HCT116 (cell line): ENCODE measurements around the gene PITPNC1. TPM values are rescaled to one million over a fixed set of nuclear protein-coding genes. Genes with fewer than 3 reads are reported as not detected.

ENCODE experiments used
- ATAC-seq: fragments of 200-7000 bp; cut with Tn5 transposase; 2 replicates; pipeline ENCODE4 v1.9.1; 2020; ENCODE audit warnings: mild to moderate bottlenecking, moderate library complexity
- BruUV-seq: library from RNA; stranded (reverse); fragments of 400-500 nt; replicated peaks from 2 replicates; lab custom pipeline; 2021; lab: Mats Ljungman, UMichigan
- CTCF ChIA-PET: fragments of 300-600 bp; sonication (Branson Sonifier 250); formaldehyde crosslinking; loops from one replicate; lab custom pipeline; 2021; ENCODE audit warnings: antibody characterized with exemption; lab: Charles Lee
- POLR2A ChIA-PET: fragments of 300-600, 350-600 bp; sonication (Branson Sonifier 250); formaldehyde crosslinking; loops from one replicate; lab custom pipeline; 2021; ENCODE audit warnings: antibody characterized with exemption; lab: Charles Lee
- RAD21 ChIA-PET, 2 experiments: fragments of 300-600 bp; sonication (Branson Sonifier 250); formaldehyde crosslinking; loops; one replicate each; lab custom pipeline; 2023; ENCODE audit warnings: low total read pairs in 2 of 2; ENCODE audit not compliant: uncharacterized antibody in 2 of 2, unreplicated experiment in 2 of 2, low non-redundant PET in 1 of 2; lab: Charles Lee
- DNase-seq: peaks from one replicate; pipeline ENCODE4 v3.0.0-alpha.2; 2010; ENCODE audit warnings: low read depth, low spot score
- H2AFZ ChIP-seq: fragments of 200-600 bp; shearing (Covaris generic), sonication (generic); 2 replicates; pipeline ENCODE4 v1.6.1; 2017; ENCODE audit warnings: low read depth, mixed run types, mixed read lengths, antibody characterized with exemption, low read length; ENCODE audit not compliant: poor library complexity, severe bottlenecking
- H3K27ac ChIP-seq: 2 replicates; pipeline ENCODE4 v1.5.1; 2012; ENCODE audit warnings: low read depth, low read length
- H3K27me3 ChIP-seq: fragments of 200-600 bp; sonication (generic); 2 replicates; pipeline ENCODE4 v1.6.1; 2016; ENCODE audit warnings: mixed run types, low read length, mixed read lengths; ENCODE audit not compliant: insufficient read depth
- H3K36me3 ChIP-seq, 2 experiments: fragments of 200-500 bp in 1 of 2; fragments of 200-600 bp in 1 of 2; sonication (Bioruptor generic) in 1 of 2; sonication (generic) in 1 of 2; 2 replicates each; pipeline versions ENCODE4 v1.5.1 to v1.6.1; 2014 to 2016; ENCODE audit warnings: low read length in 2 of 2, inconsistent platforms in 1 of 2, mixed read lengths in 1 of 2, mixed run types in 1 of 2; ENCODE audit not compliant: insufficient read depth in 2 of 2, control insufficient read depth in 1 of 2
- H3K4me1 ChIP-seq, 2 experiments: fragments of 200-600 bp in 1 of 2; sonication (generic) in 1 of 2; 2 replicates each; pipeline versions ENCODE4 v1.5.1 to v1.6.1; 2012 to 2017; ENCODE audit warnings: low read length in 2 of 2, inconsistent platforms in 1 of 2, mild to moderate bottlenecking in 1 of 2, mixed read lengths in 1 of 2, mixed run types in 1 of 2, moderate library complexity in 1 of 2; ENCODE audit not compliant: insufficient read depth in 2 of 2, control insufficient read depth in 1 of 2
- H3K4me2 ChIP-seq: fragments of 200-600 bp; sonication (generic); 2 replicates; pipeline ENCODE4 v1.6.1; 2017; ENCODE audit warnings: mixed run types, low read length, mixed read lengths
- H3K4me3 ChIP-seq, 2 experiments: fragments of 200-600 bp in 1 of 2; sonication (generic) in 1 of 2; replicated peaks in 1 of 2; 2 replicates each; pipeline ENCODE4 v1.5.1; 2011 to 2016; ENCODE audit warnings: low read length in 2 of 2, control low read depth in 1 of 2, low read depth in 1 of 2, mild to moderate bottlenecking in 1 of 2, mixed read lengths in 1 of 2, mixed run types in 1 of 2
- H3K79me2 ChIP-seq: fragments of 200-600 bp; sonication (generic); 2 replicates; pipeline ENCODE4 v1.6.1; 2017; ENCODE audit warnings: mild to moderate bottlenecking, mixed run types, low read length, moderate library complexity, mixed read lengths; ENCODE audit not compliant: insufficient read depth
- H3K9ac ChIP-seq: fragments of 200-600 bp; sonication (generic); 2 replicates; pipeline ENCODE4 v1.6.1; 2016; ENCODE audit warnings: low read length, mixed read lengths
- H3K9me2 ChIP-seq: fragments of 200-600 bp; sonication (generic), shearing (Covaris generic); 2 replicates; pipeline ENCODE4 v1.6.1; 2017; ENCODE audit warnings: mixed run types, mild to moderate bottlenecking, moderate library complexity; ENCODE audit not compliant: insufficient read depth
- H3K9me3 ChIP-seq, 2 experiments: fragments of 200-500 bp in 1 of 2; fragments of 200-600 bp in 1 of 2; sonication (Bioruptor generic) in 1 of 2; sonication (generic) in 1 of 2; 2 replicates each; pipeline ENCODE4 v1.6.1; 2014 to 2017; ENCODE audit warnings: low read length in 2 of 2, mixed read lengths in 2 of 2, inconsistent platforms in 1 of 2, low read depth in 1 of 2, mild to moderate bottlenecking in 1 of 2, mixed run types in 1 of 2, moderate library complexity in 1 of 2; ENCODE audit not compliant: control insufficient read depth in 1 of 2, insufficient read depth in 1 of 2
- H4K20me1 ChIP-seq: fragments of 200-600 bp; sonication (generic), shearing (Covaris generic); 2 replicates; pipeline ENCODE4 v1.6.1; 2017; ENCODE audit warnings: mixed run types, mild to moderate bottlenecking, moderate library complexity; ENCODE audit not compliant: insufficient read depth
- ATF3 ChIP-seq: IDR thresholded peaks from 2 replicates; pipeline ENCODE4 v1.6.1; 2012
- CBX3 ChIP-seq: IDR thresholded peaks from 2 replicates; pipeline ENCODE4 v1.6.1; 2012; ENCODE audit warnings: low read depth
- CEBPB ChIP-seq: IDR thresholded peaks from 2 replicates; pipeline ENCODE4 v1.6.1; 2012; ENCODE audit warnings: low read depth
- EGR1 ChIP-seq: IDR thresholded peaks from 2 replicates; pipeline ENCODE4 v1.6.1; 2012; ENCODE audit warnings: low read depth
- ELF1 ChIP-seq: IDR thresholded peaks from 2 replicates; pipeline ENCODE4 v1.6.1; 2012; ENCODE audit warnings: low read depth, borderline replicate concordance
- EZH2 ChIP-seq: fragments of 200-600 bp; sonication (generic); IDR thresholded peaks from 2 replicates; pipeline ENCODE4 v1.6.1; 2017; ENCODE audit warnings: antibody characterized with exemption, mixed run types
- EZH2phosphoT487 ChIP-seq: fragments of 200-600 bp; IDR thresholded peaks from 2 replicates; pipeline ENCODE4 v1.6.1; 2018; ENCODE audit warnings: antibody characterized with exemption, borderline replicate concordance
- JUND ChIP-seq: IDR thresholded peaks from 2 replicates; pipeline ENCODE4 v1.6.1; 2012
- MAX ChIP-seq: IDR thresholded peaks from 2 replicates; pipeline ENCODE4 v1.6.1; 2012
- POLR2A ChIP-seq: IDR thresholded peaks from 2 replicates; pipeline ENCODE4 v1.7.0; 2011; ENCODE audit warnings: borderline replicate concordance; ENCODE audit not compliant: insufficient read depth, insufficient read length; ENCODE audit errors: extremely low read depth
- RAD21 ChIP-seq: IDR thresholded peaks from 2 replicates; pipeline ENCODE4 v1.6.1; 2012; ENCODE audit warnings: low read depth, mild to moderate bottlenecking
- SIN3A ChIP-seq: IDR thresholded peaks from 2 replicates; pipeline ENCODE4 v1.6.1; 2012; ENCODE audit warnings: low read depth
- SP1 ChIP-seq: IDR thresholded peaks from 2 replicates; pipeline ENCODE4 v1.6.1; 2012; ENCODE audit warnings: low read depth
- SRF ChIP-seq: IDR thresholded peaks from 2 replicates; pipeline ENCODE4 v1.6.1; 2012; ENCODE audit warnings: low read depth
- TCF7L2 ChIP-seq: IDR thresholded peaks from 2 replicates; pipeline ENCODE4 v1.7.0; 2011; ENCODE audit warnings: borderline replicate concordance, inconsistent platforms; ENCODE audit not compliant: insufficient read depth, insufficient read length; ENCODE audit errors: extremely low read depth
- ZBTB33 ChIP-seq: IDR thresholded peaks from 2 replicates; pipeline ENCODE4 v1.6.1; 2011; ENCODE audit warnings: mild to moderate bottlenecking, low read length, moderate library complexity; ENCODE audit not compliant: insufficient replicate concordance; ENCODE audit errors: extremely low read depth
- ZFX ChIP-seq: fragments of 450-650 bp; IDR thresholded peaks from 2 replicates; pipeline ENCODE4 v1.6.1; 2017
- ZNF274 ChIP-seq: fragments of 200-500 bp; sonication (Bioruptor generic); IDR thresholded peaks from 2 replicates; pipeline ENCODE4 v1.6.1; 2014; ENCODE audit warnings: mild to moderate bottlenecking, low read depth, low read length, inconsistent platforms
- intact Hi-C: fragments of 100-400 bp; cut with micrococcal nuclease; formaldehyde crosslinking; loops from 2 replicates; pipeline ENCODE4 v1.10.0; 2022
- total RNA-seq: library from RNA; stranded (reverse); gene quantifications from one replicate; pipeline ENCODE4 v1.2.1, GENCODE V29; 2021; ENCODE audit not compliant: unreplicated experiment

Gene PITPNC1
- total RNA-seq, 1 experiment from 2014 or later = 41.9 TPM

GRCh38 chr17:67637901-67638641 lies 261.0 kb downstream of the PITPNC1 start (continued):
- peak; percentile 99 for TF ChIP-seq CBX3
- peak; percentile 21 for TF ChIP-seq TCF7L2
- TF ChIP-seq CEBPB = peak; percentile 83
- no peak for TF ChIP-seq EZH2
- TF ChIP-seq RAD21 = peak; percentile 12
- TF ChIP-seq EGR1 = no peak
- TF ChIP-seq MAX = peak; percentile 87
- peak; percentile 87 for TF ChIP-seq SIN3A
- TF ChIP-seq SRF = peak; percentile 74
- TF ChIP-seq, all 23 proteins: peak for 14

GRCh38 chr17:67638871-67639270 lies 261.8 kb downstream of the PITPNC1 start:
- peak overlapping the region; percentile 50 for H3K4me2 ChIP-seq
- ChIA-PET RAD21 (no interaction called here), POLR2A (no interaction called here), CTCF (no interaction called here)
- H3K9ac ChIP-seq = no peak overlapping the region
- no peak overlapping the region for H3K4me3 ChIP-seq
- H3K79me2 ChIP-seq = no peaks in the 10 kb centered on the region
- H3K9me3 ChIP-seq = no peaks in the 10 kb centered on the region
- H3K4me1 ChIP-seq = peaks cover 36 to 44% of the 10 kb centered on the region in 2 experiments
- no peak for ATAC-seq
- intact Hi-C loops = no loop called here
- no peak for DNase-seq
- no peak overlapping the region for H2AFZ ChIP-seq
- H3K9me2 ChIP-seq = no peaks in the 10 kb centered on the region
- H4K20me1 ChIP-seq = no peaks in the 10 kb centered on the region
- H3K27ac ChIP-seq = peak overlapping the region; percentile 72
- H3K27me3 ChIP-seq = no peaks in the 10 kb centered on the region
- BruUV-seq = no TSS peak
- no peak for TF ChIP-seq JUND
- no peak for TF ChIP-seq ATF3
- TF ChIP-seq SRF = no peak
- no peak for TF ChIP-seq EZH2
- TF ChIP-seq ZFX = no peak
- TF ChIP-seq TCF7L2 = no peak
- no peak for TF ChIP-seq SP1
- no peak for TF ChIP-seq RAD21
- TF ChIP-seq POLR2A = no peak
- TF ChIP-seq CBX3 = no peak
- TF ChIP-seq SIN3A = no peak
- TF ChIP-seq ZBTB33 = no peak
- TF ChIP-seq ZNF274 = no peak
- TF ChIP-seq MAX = no peak
- no peak for TF ChIP-seq ELF1
- no peak for TF ChIP-seq EZH2phosphoT487
- TF ChIP-seq, all 23 proteins: peak for 0
- H3K36me3 ChIP-seq = no peaks in the 10 kb centered on the region
